KMS-11 (cell line): ENCODE measurements around the gene SYTL3.
"Not testable (repeated sequence)": the region's sequence is repeated elsewhere in the genome, so short reads cannot be mapped to it uniquely, and the experiment has no call there.

Experiments
- H2AFZ ChIP-seq: fragments of 200-600 bp; sonication (generic); 2 replicates; pipeline ENCODE4 v1.6.1; 2016; ENCODE audit warnings: antibody characterized with exemption, mixed run types, low read depth
- H3K27ac ChIP-seq: fragments of 200-600 bp; sonication (generic); 2 replicates; pipeline ENCODE4 v1.6.1; 2016; ENCODE audit warnings: mild to moderate bottlenecking, mixed run types
- H3K27me3 ChIP-seq: fragments of 200-600 bp; sonication (generic); 2 replicates; pipeline ENCODE4 v1.6.1; 2017; ENCODE audit warnings: mild to moderate bottlenecking, low read depth, mixed run types, moderate library complexity; ENCODE audit not compliant: insufficient read depth
- H3K36me3 ChIP-seq: fragments of 200-600 bp; sonication (generic); 2 replicates; pipeline ENCODE4 v1.6.1; 2017; ENCODE audit warnings: mild to moderate bottlenecking, mixed run types; ENCODE audit not compliant: insufficient read depth
- H3K4me1 ChIP-seq: fragments of 200-600 bp; sonication (generic); 2 replicates; pipeline ENCODE4 v1.6.1; 2016; ENCODE audit warnings: mild to moderate bottlenecking, low read depth, mixed run types; ENCODE audit not compliant: poor library complexity, severe bottlenecking
- H3K4me2 ChIP-seq: fragments of 200-600 bp; sonication (generic); 2 replicates; pipeline ENCODE4 v1.7.0; 2016; ENCODE audit warnings: mild to moderate bottlenecking, mixed run types
- H3K4me3 ChIP-seq: fragments of 200-600 bp; sonication (generic); IDR thresholded peaks from 2 replicates; pipeline ENCODE4 v1.6.1; 2017; ENCODE audit warnings: low read depth, low read length, mixed read lengths; ENCODE audit not compliant: insufficient read depth
- H3K79me2 ChIP-seq: fragments of 200-600 bp; sonication (generic); 2 replicates; pipeline ENCODE4 v1.6.1; 2016; ENCODE audit warnings: low read depth, mixed run types; ENCODE audit not compliant: insufficient read depth
- H3K9ac ChIP-seq: fragments of 200-600 bp; sonication (generic); 2 replicates; pipeline ENCODE4 v1.6.1; 2016; ENCODE audit warnings: mild to moderate bottlenecking, mixed run types
- H4K20me1 ChIP-seq: fragments of 200-600 bp; sonication (generic); 2 replicates; pipeline ENCODE4 v1.6.1; 2016; ENCODE audit warnings: mild to moderate bottlenecking, mixed run types; ENCODE audit not compliant: insufficient read depth
- CTCF ChIP-seq: fragments of 200-600 bp; sonication (generic); conservative IDR thresholded peaks from 2 replicates; pipeline ENCODE4 v1.6.1; 2017; ENCODE audit warnings: low read depth, mild to moderate bottlenecking, antibody characterized with exemption, low read length, moderate library complexity, mixed read lengths

SYTL3 gene

GRCh38 chr6:158668707-158669103, 18.9 kb downstream of the SYTL3 start:
- Histone ChIP-seq H3K27ac (no peak overlapping the region), H3K36me3 (no peaks in the 10 kb centered on the region), H2AFZ (no peak overlapping the region), H3K27me3 (no peaks in the 10 kb centered on the region), H3K4me1 (no peaks in the 10 kb centered on the region), H3K9ac (no peak overlapping the region), H4K20me1 (no peaks in the 10 kb centered on the region), H3K4me2 (no peak overlapping the region), H3K4me3 (no peak overlapping the region), H3K79me2 (no peaks in the 10 kb centered on the region)
- no peak for TF ChIP-seq CTCF

- Histone ChIP-seq H3K36me3 (no peaks in the 10 kb centered on the region), H3K9ac (no peak overlapping the region), H3K4me2 (no peak overlapping the region), H3K4me3 (no peak overlapping the region), H2AFZ (no peak overlapping the region), H3K79me2 (no peaks in the 10 kb centered on the region), H4K20me1 (no peaks in the 10 kb centered on the region), H3K27ac (no peak overlapping the region), H3K4me1 (no peaks in the 10 kb centered on the region), H3K27me3 (no peaks in the 10 kb centered on the region)
- no peak for TF ChIP-seq CTCF
Measured at GRCh38 chr6:158669145-158670035, 19.5 kb downstream of the SYTL3 start.

GRCh38 chr6:158672119-158672518, 22.3 kb downstream of the SYTL3 start:
- not testable (repeated sequence) for H3K27me3 ChIP-seq, H4K20me1 ChIP-seq, H3K4me2 ChIP-seq, H3K79me2 ChIP-seq, H3K4me1 ChIP-seq, H3K36me3 ChIP-seq, H3K4me3 ChIP-seq, H3K27ac ChIP-seq, H2AFZ ChIP-seq, H3K9ac ChIP-seq

GRCh38 chr6:158672726-158673125, 22.9 kb downstream of the SYTL3 start:
- no peak for TF ChIP-seq CTCF
- no peak overlapping the region for H3K4me3 ChIP-seq
- no peak overlapping the region for H3K4me2 ChIP-seq
- H4K20me1 ChIP-seq = no peaks in the 10 kb centered on the region
- no peaks in the 10 kb centered on the region for H3K27me3 ChIP-seq
- H2AFZ ChIP-seq = no peak overlapping the region
- H3K9ac ChIP-seq = no peak overlapping the region
- H3K27ac ChIP-seq = no peak overlapping the region
- no peaks in the 10 kb centered on the region for H3K36me3 ChIP-seq
- no peaks in the 10 kb centered on the region for H3K4me1 ChIP-seq
- H3K79me2 ChIP-seq = no peaks in the 10 kb centered on the region

GRCh38 chr6:158674342-158675131, 24.7 kb downstream of the SYTL3 start:
- no peak for TF ChIP-seq CTCF
- no peaks in the 10 kb centered on the region for H4K20me1 ChIP-seq
- H3K4me3 ChIP-seq = no peak overlapping the region
- H3K79me2 ChIP-seq = no peaks in the 10 kb centered on the region
- H3K4me2 ChIP-seq = no peak overlapping the region
- no peaks in the 10 kb centered on the region for H3K27me3 ChIP-seq
- H3K36me3 ChIP-seq = no peaks in the 10 kb centered on the region
- H3K9ac ChIP-seq = no peak overlapping the region
- H2AFZ ChIP-seq = no peak overlapping the region
- no peak overlapping the region for H3K27ac ChIP-seq
- no peaks in the 10 kb centered on the region for H3K4me1 ChIP-seq

GRCh38 chr6:158677094-158677493, 27.2 kb downstream of the SYTL3 start:
- not testable (repeated sequence) for H2AFZ ChIP-seq, H3K36me3 ChIP-seq, H4K20me1 ChIP-seq, H3K27me3 ChIP-seq, H3K79me2 ChIP-seq, H3K4me3 ChIP-seq, H3K4me2 ChIP-seq, H3K4me1 ChIP-seq, H3K27ac ChIP-seq, H3K9ac ChIP-seq
